ENCODE results near the gene APLF. TPM values are rescaled to one million over a fixed set of nuclear protein-coding genes. Genes with fewer than 3 reads are reported as not detected.
"Not testable (repeated sequence)": the region's sequence is repeated elsewhere in the genome, so short reads cannot be mapped to it uniquely, and the experiment has no call there.

The APLF gene
- total and polyA plus RNA-seq, 10 of the 15 experiments (the other 5 are each of a cell fraction or from before 2014, with no cell fraction given): 0.66 to 2.8 (median 1.8) TPM

DNA sequence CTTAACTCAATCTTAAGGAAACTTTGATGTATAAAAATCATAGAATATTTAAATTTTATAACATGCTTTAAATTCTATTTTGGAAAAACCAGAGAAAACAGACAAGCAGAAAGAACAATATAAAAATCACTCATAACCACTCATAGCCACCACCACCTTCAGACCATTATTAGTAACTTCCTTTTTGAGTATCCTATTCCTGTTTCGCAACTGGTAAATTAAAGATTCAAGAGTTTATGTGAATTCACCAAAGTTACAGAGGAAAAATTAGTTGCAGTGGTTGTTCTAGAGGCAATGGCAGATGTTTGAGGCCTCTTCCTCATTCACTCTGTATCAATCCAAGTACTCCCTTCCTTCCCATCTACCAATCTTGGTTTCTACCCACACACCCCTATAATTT is 126.7 kb downstream of the APLF start (continued):
- no peak for TF ChIP-seq POLR2AphosphoS5 (IDR thresholded peaks at IDR 0.05; ENCODE audit: low read length)

- ChIA-PET POLR2A (interaction anchor here (1.5 kb wide), 1 partner anchor 131 kb away, joined by 5 read pairs; no protein-coding TSS in a partner anchor), SMC1A (ENCODE audit: uncharacterized antibody, unreplicated experiment) (interaction anchor here (0.8 to 3.8 kb wide), 10 partner anchors 13 to 133 kb away, joined by 3 to 55 read pairs (median 3); partner anchors contain the start of genes APLF and FBXO48), CTCF (interaction anchor here (0.6 to 8.0 kb wide), 49 partner anchors 9 to 472 kb away, joined by 3 to 149 read pairs (median 4); partner anchors contain the start of genes APLF and FBXO48), RAD21 (ENCODE audit: unreplicated experiment) (interaction anchor here (0.7 to 3.3 kb wide), 8 partner anchors 107 to 473 kb away, joined by 3 to 29 read pairs (median 4); partner anchors contain the start of gene FBXO48)
- in situ Hi-C loops (cut with MboI): no loop called here
- no peaks in the 10 kb centered on the region for H4K20me1 ChIP-seq (ENCODE audit: control insufficient read depth, insufficient read depth)
- TF ChIP-seq PKNOX1 (IDR thresholded peaks at IDR 0.05): peak; percentile 31; the same call in 1 of the 2 replicates
- no peak for TF ChIP-seq NFYB (IDR thresholded peaks at IDR 0.05; ENCODE audit: insufficient read depth, low read depth, low read length)
- TF ChIP-seq RAD21 (IDR thresholded peaks at IDR 0.05; ENCODE audit: insufficient read depth, low read depth, low read length): peak; percentile 55
- no peak for TF ChIP-seq POLR2AphosphoS5 (IDR thresholded peaks at IDR 0.05; ENCODE audit: low read length)
- TF ChIP-seq, protein P1, sequence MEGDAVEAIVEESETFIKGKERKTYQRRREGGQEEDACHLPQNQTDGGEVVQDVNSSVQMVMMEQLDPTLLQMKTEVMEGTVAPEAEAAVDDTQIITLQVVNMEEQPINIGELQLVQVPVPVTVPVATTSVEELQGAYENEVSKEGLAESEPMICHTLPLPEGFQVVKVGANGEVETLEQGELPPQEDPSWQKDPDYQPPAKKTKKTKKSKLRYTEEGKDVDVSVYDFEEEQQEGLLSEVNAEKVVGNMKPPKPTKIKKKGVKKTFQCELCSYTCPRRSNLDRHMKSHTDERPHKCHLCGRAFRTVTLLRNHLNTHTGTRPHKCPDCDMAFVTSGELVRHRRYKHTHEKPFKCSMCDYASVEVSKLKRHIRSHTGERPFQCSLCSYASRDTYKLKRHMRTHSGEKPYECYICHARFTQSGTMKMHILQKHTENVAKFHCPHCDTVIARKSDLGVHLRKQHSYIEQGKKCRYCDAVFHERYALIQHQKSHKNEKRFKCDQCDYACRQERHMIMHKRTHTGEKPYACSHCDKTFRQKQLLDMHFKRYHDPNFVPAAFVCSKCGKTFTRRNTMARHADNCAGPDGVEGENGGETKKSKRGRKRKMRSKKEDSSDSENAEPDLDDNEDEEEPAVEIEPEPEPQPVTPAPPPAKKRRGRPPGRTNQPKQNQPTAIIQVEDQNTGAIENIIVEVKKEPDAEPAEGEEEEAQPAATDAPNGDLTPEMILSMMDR (IDR thresholded peaks at IDR 0.05 in 2 of 3, conservative IDR thresholded peaks at IDR 0.05 in 1 of 3; ENCODE audit: control insufficient read depth in 2 of 3, extremely low read depth in 1 of 3, insufficient read depth in 1 of 3, low read depth in 3 of 3, low read length in 3 of 3): peak; percentile 62 to 93 (median 85)
- TF ChIP-seq SMC3 (IDR thresholded peaks at IDR 0.05; ENCODE audit: borderline replicate concordance, low read length): peak; percentile 65; the same call in 1 of the 2 replicates
- FAIRE-seq (peak; percentile 27), ATAC-seq (peak; percentile 83), DNase-seq (ENCODE audit: low read depth, low spot score) (peak; percentile 27)
- BruUV-seq (replicated peaks): no TSS peak
- peak overlapping the region; percentile 83 for H3K4me2 ChIP-seq (ENCODE audit: control insufficient read depth, insufficient read depth)
- H3K36me3 ChIP-seq (ENCODE audit: control insufficient read depth in 2 of 2, insufficient read depth in 2 of 2, low read length in 1 of 2): no peaks in the 10 kb centered on the region
- no peaks in the 10 kb centered on the region for H3K79me2 ChIP-seq (ENCODE audit: control insufficient read depth, insufficient read depth, low read length)
- H3K9me3 ChIP-seq (replicated peaks; ENCODE audit: control insufficient read depth, insufficient read depth, low read length): no peaks in the 10 kb centered on the region
- H3K27me3 ChIP-seq (replicated peaks in 1 of 2; ENCODE audit: control insufficient read depth in 2 of 2, insufficient read depth in 2 of 2, low read length in 1 of 2): no peaks in the 10 kb centered on the region
- peak overlapping the region; percentile 31; the same call in 1 of the 2 replicates for H3K27ac ChIP-seq (ENCODE audit: control insufficient read depth, insufficient read depth)
- no peaks in the 10 kb centered on the region; the same call in 1 of the 2 replicates for H3K4me1 ChIP-seq (ENCODE audit: control insufficient read depth, insufficient read depth, low read length)
- peak overlapping the region; percentile 85 for H2AFZ ChIP-seq (ENCODE audit: control insufficient read depth, low read depth, low read length)
- peak overlapping the region; percentile 38; the same call in 1 of the 2 replicates for H3K4me3 ChIP-seq
- H3K9ac ChIP-seq (ENCODE audit: control insufficient read depth, insufficient read depth, low read length): peak overlapping the region; percentile 22; the same call in 1 of the 2 replicates
- intact Hi-C loops (cut with micrococcal nuclease; ENCODE audit: unreplicated experiment): loop anchor here (1.0 to 5.0 kb wide), 2 partner anchors 108 to 132 kb away; no protein-coding TSS in a partner anchor
- WGBS (ENCODE audit: insufficient coverage, insufficient replicate concordance, low lambda C conversion rate, missing lambda C conversion rate): 19% methylated on average over 5 of the region's 5 CpGs
These were observed 127.5 kb downstream of the APLF start for GRCh38 chr2:68594674-68595492.

- DNase-seq (ENCODE audit: low read depth, low spot score); FAIRE-seq; BruUV-seq (replicated peaks); H3K9ac ChIP-seq (ENCODE audit: control insufficient read depth, insufficient read depth, low read length); H2AFZ ChIP-seq (ENCODE audit: control insufficient read depth, low read depth, low read length); H3K79me2 ChIP-seq (ENCODE audit: control insufficient read depth, insufficient read depth, low read length); H3K4me3 ChIP-seq; H3K4me2 ChIP-seq (ENCODE audit: control insufficient read depth, insufficient read depth); H3K36me3 ChIP-seq (ENCODE audit: control insufficient read depth in 2 of 2, insufficient read depth in 2 of 2, low read length in 1 of 2); ATAC-seq; H4K20me1 ChIP-seq (ENCODE audit: control insufficient read depth, insufficient read depth); H3K27me3 ChIP-seq (replicated peaks in 1 of 2; ENCODE audit: control insufficient read depth in 2 of 2, insufficient read depth in 2 of 2, low read length in 1 of 2); in situ Hi-C loops (cut with MboI); H3K27ac ChIP-seq (ENCODE audit: control insufficient read depth, insufficient read depth); H3K4me1 ChIP-seq (ENCODE audit: control insufficient read depth, insufficient read depth, low read length); H3K9me3 ChIP-seq (replicated peaks; ENCODE audit: control insufficient read depth, insufficient read depth, low read length): not testable (repeated sequence)
- ChIA-PET SMC1A (ENCODE audit: uncharacterized antibody, unreplicated experiment) (interaction anchor here (0.8 to 3.8 kb wide), 10 partner anchors 12 to 133 kb away, joined by 3 to 55 read pairs (median 3); partner anchors contain the start of genes APLF and FBXO48), CTCF (interaction anchor here (0.6 to 8.0 kb wide), 49 partner anchors 9 to 473 kb away, joined by 3 to 149 read pairs (median 4); partner anchors contain the start of genes APLF and FBXO48), RAD21 (ENCODE audit: unreplicated experiment) (interaction anchor here (0.7 to 3.3 kb wide), 8 partner anchors 108 to 474 kb away, joined by 3 to 29 read pairs (median 4); partner anchors contain the start of gene FBXO48), POLR2A (interaction anchor here (1.5 kb wide), 1 partner anchor 132 kb away, joined by 5 read pairs; no protein-coding TSS in a partner anchor)
- 0% methylated on average over 2 of the region's 2 CpGs for WGBS (ENCODE audit: insufficient coverage, insufficient replicate concordance, low lambda C conversion rate, missing lambda C conversion rate)
- intact Hi-C loops (cut with micrococcal nuclease; ENCODE audit: unreplicated experiment): loop anchor here (1.0 to 5.0 kb wide), 2 partner anchors 108 to 132 kb away; no protein-coding TSS in a partner anchor
These were observed 128.1 kb downstream of the APLF start for GRCh38 chr2:68595493-68595785.

Measured in GM12878 (cell line).